ENCODE measurements around the gene SLC39A2.
"Not testable (repeated sequence)": the region's sequence is repeated elsewhere in the genome, so short reads cannot be mapped to it uniquely, and the experiment has no call there.

Gene SLC39A2

GRCh38 chr14:21038441-21039422 lies 39.6 kb downstream of the SLC39A2 start:
- TF ChIP-seq ZFX (IDR thresholded peaks at IDR 0.05) (no peak), CTCF (conservative IDR thresholded peaks at IDR 0.05) (no peak)
- H3K27ac ChIP-seq: no peak overlapping the region; the same call in 1 of the 2 replicates

- no peak for TF ChIP-seq ZFX (IDR thresholded peaks at IDR 0.05)
- peak; percentile 54 for TF ChIP-seq CTCF (conservative IDR thresholded peaks at IDR 0.05)
Observed at GRCh38 chr14:21039585-21040369, 40.7 kb downstream of the SLC39A2 start.

GRCh38 chr14:21040370-21040925 lies 41.4 kb downstream of the SLC39A2 start:
- TF ChIP-seq ZFX (IDR thresholded peaks at IDR 0.05) (no peak), CTCF (conservative IDR thresholded peaks at IDR 0.05) (peak; percentile 32)
- no peak overlapping the region for H3K27ac ChIP-seq

More at GRCh38 chr14:21039585-21040369, 40.7 kb downstream of the SLC39A2 start:
- H3K27ac ChIP-seq: no peak overlapping the region

GRCh38 chr14:21040941-21041340 lies 41.8 kb downstream of the SLC39A2 start:
- not testable (repeated sequence) for H3K27ac ChIP-seq

- TF ChIP-seq ZFX (IDR thresholded peaks at IDR 0.05) (no peak), CTCF (conservative IDR thresholded peaks at IDR 0.05) (no peak)
- H3K27ac ChIP-seq: peak within 1 kb of the TSS; percentile 27; the same call in 1 of the 2 replicates
Observed at GRCh38 chr14:21041676-21042433, 42.8 kb downstream of the SLC39A2 start, which contains the start of gene RNASE7. TSS of gene RNASE7 (plus strand) at chr14:21042362. CDS start at chr14:21042993, 631 bp downstream.

- no peak for TF ChIP-seq CTCF (conservative IDR thresholded peaks at IDR 0.05)
- TF ChIP-seq ZFX (IDR thresholded peaks at IDR 0.05): no peak
- H3K27ac ChIP-seq: peak overlapping the region; percentile 27; the same call in 1 of the 2 replicates
Observed at GRCh38 chr14:21042918-21043317, 43.8 kb downstream of the SLC39A2 start.

All from C4-2B (cell line).